B cell (primary cell): ENCODE results near the gene C3AR1. TPM values are rescaled to one million over a fixed set of nuclear protein-coding genes. Genes with fewer than 3 reads are reported as not detected.

Source experiments
- ATAC-seq: fragments of 200-7000 bp; cut with Tn5 transposase; one replicate; pipeline ENCODE4 v1.10.0; 2021; ENCODE audit warnings: low read depth, mild to moderate bottlenecking, moderate number of reproducible peaks, moderate library complexity
- CTCF ChIA-PET: fragments of 350-600 bp; sonication (Branson Sonifier 250); formaldehyde crosslinking; loops from one replicate; lab custom pipeline; 2021; ENCODE audit warnings: antibody characterized with exemption, inconsistent platforms; lab: Charles Lee
- POLR2A ChIA-PET: fragments of 350-600 bp; sonication (Branson Sonifier 250); formaldehyde crosslinking; loops from one replicate; lab custom pipeline; 2021; ENCODE audit warnings: antibody characterized with exemption; lab: Charles Lee
- DNase-seq: peaks from one replicate; pipeline ENCODE4 v3.0.0; 2013
- H2AFZ ChIP-seq: 2 replicates; pipeline ENCODE4 v1.6.1; 2012; ENCODE audit warnings: mild to moderate bottlenecking, low read depth, low read length; ENCODE audit not compliant: insufficient read depth, poor library complexity, severe bottlenecking
- H3K27ac ChIP-seq, 2 donors: 1 replicate in 1 of 2; 2 replicates in 1 of 2; pipeline ENCODE4 v1.5.1; 2012 to 2013; ENCODE audit warnings: low read length in 2 of 2, mild to moderate bottlenecking in 2 of 2, moderate library complexity in 1 of 2
- H3K27me3 ChIP-seq, 4 experiments: fragments of 200-600 bp in 1 of 4; sonication (generic) in 1 of 4; replicated peaks in 1 of 4; 1 replicate in 2 of 4; 2 replicates in 2 of 4; pipeline versions ENCODE4 v1.6.1 to v1.7.0; 2013 to 2016; ENCODE audit warnings: low read length in 3 of 4, mild to moderate bottlenecking in 2 of 4, mixed read lengths in 1 of 4, moderate library complexity in 1 of 4; ENCODE audit not compliant: insufficient read depth in 4 of 4, control insufficient read depth in 3 of 4; ENCODE audit errors: control extremely low read depth in 1 of 4
- H3K36me3 ChIP-seq, 2 experiments: replicated peaks in 1 of 2; 1 replicate in 1 of 2; 2 replicates in 1 of 2; pipeline versions ENCODE4 v1.6.1 to v1.7.1; 2013; ENCODE audit warnings: low read length in 1 of 2; ENCODE audit not compliant: insufficient read depth in 2 of 2, control insufficient read depth in 1 of 2; ENCODE audit errors: control extremely low read depth in 1 of 2, extremely low read depth in 1 of 2
- H3K4me1 ChIP-seq, 2 donors: fragments of 200-600 bp in 1 of 2; sonication (generic) in 1 of 2; 1 replicate in 1 of 2; 2 replicates in 1 of 2; pipeline versions ENCODE4 v1.5.1 to v1.6.1; 2013 to 2017; ENCODE audit warnings: low read length in 2 of 2; ENCODE audit not compliant: control insufficient read depth in 2 of 2, insufficient read depth in 2 of 2
- H3K4me2 ChIP-seq: replicated peaks from 2 replicates; pipeline ENCODE3; 2012; ENCODE audit warnings: mild to moderate bottlenecking, low read depth, low read length; ENCODE audit not compliant: poor library complexity, severe bottlenecking
- H3K4me3 ChIP-seq, 5 experiments: fragments of 200-600 bp in 1 of 5; sonication (generic) in 1 of 5; 1 replicate in 3 of 5; 2 replicates in 2 of 5; pipeline versions ENCODE4 v1.5.1 to v1.7.0; 2011 to 2016; ENCODE audit warnings: low read length in 4 of 5, mild to moderate bottlenecking in 4 of 5, low read depth in 2 of 5, control low read depth in 1 of 5, moderate library complexity in 1 of 5; ENCODE audit not compliant: insufficient read depth in 1 of 5; ENCODE audit errors: control extremely low read depth in 1 of 5, extremely low read depth in 1 of 5
- H3K79me2 ChIP-seq: fragments of 200-600 bp; sonication (generic); one replicate; pipeline ENCODE4 v1.6.0; 2016; ENCODE audit warnings: low read length; ENCODE audit not compliant: control insufficient read depth, insufficient read depth
- H3K9ac ChIP-seq: fragments of 200-600 bp; sonication (generic); 2 replicates; pipeline ENCODE4 v1.6.1; 2017; ENCODE audit warnings: mild to moderate bottlenecking, low read length, moderate library complexity
- H3K9me3 ChIP-seq, 3 donors: one replicate each; pipeline versions ENCODE4 v1.6.1 to v1.7.1; 2013; ENCODE audit warnings: low read length in 2 of 3; ENCODE audit not compliant: control insufficient read depth in 2 of 3, insufficient read depth in 1 of 3; ENCODE audit errors: control extremely low read depth in 1 of 3
- H4K20me1 ChIP-seq: 2 replicates; pipeline ENCODE4 v1.6.0; 2012; ENCODE audit warnings: mild to moderate bottlenecking, low read length; ENCODE audit not compliant: insufficient read depth, control insufficient read depth, poor library complexity, severe bottlenecking
- H3K27ac Mint-ChIP-seq: one replicate; pipeline ENCODE4 v1.8.0; 2021; ENCODE audit warnings: mixed read lengths
- H3K27me3 Mint-ChIP-seq: one replicate; pipeline ENCODE4 v1.8.0; 2021; ENCODE audit warnings: mixed read lengths
- H3K4me1 Mint-ChIP-seq: one replicate; pipeline ENCODE4 v1.8.0; 2021; ENCODE audit warnings: mixed read lengths
- H3K4me3 Mint-ChIP-seq: one replicate; pipeline ENCODE4 v1.8.0; 2021; ENCODE audit warnings: mixed read lengths
- H3K9me3 Mint-ChIP-seq: one replicate; pipeline ENCODE4 v1.8.0; 2022; ENCODE audit warnings: mixed read lengths; ENCODE audit not compliant: insufficient read depth
- EZH2 ChIP-seq: IDR thresholded peaks from 2 replicates; pipeline ENCODE4 v1.6.1; 2012; ENCODE audit warnings: borderline replicate concordance, low read depth, mild to moderate bottlenecking, moderate library complexity, low read length; ENCODE audit not compliant: insufficient read depth, poor library complexity, severe bottlenecking
- WGBS: methylation state at CpG from one replicate; pipeline ENCODE4 v1.1.5; 2013; ENCODE audit warnings: missing lambda C conversion rate; ENCODE audit not compliant: insufficient coverage; 5-methylcytosine and 5-hydroxymethylcytosine counted together
- intact Hi-C: fragments of 100-400 bp; cut with micrococcal nuclease; formaldehyde crosslinking; loops from one replicate; pipeline ENCODE4 v1.10.0; 2022
- polyA plus RNA-seq: library from polyadenylated mRNA; depleted of rRNA; stranded (reverse); fragments of >200 nt; gene quantifications from 2 replicates; pipeline ENCODE4 v1.2.3, GENCODE V29; 2012
- total RNA-seq, 2 donors: library from RNA; stranded (reverse); fragments of 120-200 nt in 1 of 2; gene quantifications; 1 replicate in 1 of 2; 2 replicates in 1 of 2; pipeline versions ENCODE4 v1.2.3 to v1.2.4, GENCODE V29; 2013 to 2022
- TF ChIP-seq, protein P1 (sequence below): fragments of 200-600 bp; IDR thresholded peaks from one replicate; pipeline ENCODE4 v1.8.0; 2022; ENCODE audit warnings: antibody characterized with exemption, mild to moderate bottlenecking

C3AR1 gene
- total and polyA plus RNA-seq, 2 donors (not counting 1 experiment from before 2014, with no cell fraction given) = 0.13 to 0.64 TPM

DNA sequence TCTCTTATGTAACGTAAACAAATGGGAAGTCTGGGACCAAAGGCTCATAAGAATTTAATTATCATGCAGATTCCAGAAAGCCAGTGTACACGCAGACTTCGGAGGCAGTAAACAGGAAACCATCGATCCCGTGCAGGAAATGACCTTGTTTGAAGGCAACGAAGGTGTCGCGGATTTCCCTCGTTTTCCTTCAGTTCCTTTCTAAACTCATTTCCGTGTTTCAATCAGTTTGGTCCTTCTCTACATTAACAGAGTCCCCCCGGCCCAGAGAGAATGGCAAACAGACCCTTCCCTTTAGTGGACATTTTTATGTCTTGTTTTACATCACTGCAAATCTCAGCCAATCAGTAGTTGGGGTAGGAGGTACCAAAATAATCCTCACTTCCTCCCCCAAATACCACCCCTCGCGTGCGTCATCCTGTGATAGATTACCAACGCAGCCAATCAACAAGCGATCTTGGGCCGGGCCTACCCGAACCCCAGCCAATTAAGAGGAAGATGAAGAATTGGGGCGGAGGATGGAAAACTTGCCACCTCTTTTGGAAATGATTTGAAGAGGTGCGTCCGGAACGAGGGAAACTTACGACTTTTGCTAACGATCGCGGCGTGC lies 39.8 kb downstream of the C3AR1 start:
- TF ChIP-seq, protein P1, sequence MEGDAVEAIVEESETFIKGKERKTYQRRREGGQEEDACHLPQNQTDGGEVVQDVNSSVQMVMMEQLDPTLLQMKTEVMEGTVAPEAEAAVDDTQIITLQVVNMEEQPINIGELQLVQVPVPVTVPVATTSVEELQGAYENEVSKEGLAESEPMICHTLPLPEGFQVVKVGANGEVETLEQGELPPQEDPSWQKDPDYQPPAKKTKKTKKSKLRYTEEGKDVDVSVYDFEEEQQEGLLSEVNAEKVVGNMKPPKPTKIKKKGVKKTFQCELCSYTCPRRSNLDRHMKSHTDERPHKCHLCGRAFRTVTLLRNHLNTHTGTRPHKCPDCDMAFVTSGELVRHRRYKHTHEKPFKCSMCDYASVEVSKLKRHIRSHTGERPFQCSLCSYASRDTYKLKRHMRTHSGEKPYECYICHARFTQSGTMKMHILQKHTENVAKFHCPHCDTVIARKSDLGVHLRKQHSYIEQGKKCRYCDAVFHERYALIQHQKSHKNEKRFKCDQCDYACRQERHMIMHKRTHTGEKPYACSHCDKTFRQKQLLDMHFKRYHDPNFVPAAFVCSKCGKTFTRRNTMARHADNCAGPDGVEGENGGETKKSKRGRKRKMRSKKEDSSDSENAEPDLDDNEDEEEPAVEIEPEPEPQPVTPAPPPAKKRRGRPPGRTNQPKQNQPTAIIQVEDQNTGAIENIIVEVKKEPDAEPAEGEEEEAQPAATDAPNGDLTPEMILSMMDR = no peak
- no peak for TF ChIP-seq EZH2
- intact Hi-C loops = loop anchor here (1.0 to 2.0 kb wide), 6 partner anchors 9 to 896 kb away; partner anchors contain the start of gene CLSTN3
- Mint-ChIP-seq H3K9me3 (no peaks in the 10 kb centered on the region), H3K27me3 (no peaks in the 10 kb centered on the region), H3K4me3 (peak overlapping the region; percentile 97), H3K4me1 (peaks cover 11% of the 10 kb centered on the region), H3K27ac (peak overlapping the region; percentile 100)
- POLR2A ChIA-PET = interaction anchor here (0.9 to 2.2 kb wide), 4 partner anchors 10 to 94 kb away, joined by 3 to 15 read pairs (median 6); no protein-coding TSS in a partner anchor
- Histone ChIP-seq H4K20me1 (no peaks in the 10 kb centered on the region), H3K9me3 (no peaks in the 10 kb centered on the region), H3K4me1 (peaks cover 4 to 8% of the 10 kb centered on the region in 2 donors), H3K36me3 (no peaks in the 10 kb centered on the region), H2AFZ (peak overlapping the region; percentile 80), H3K9ac (peak overlapping the region; percentile 100), H3K27me3 (no peaks in the 10 kb centered on the region), H3K4me3 (peak overlapping the region; percentile 92 to 99 (median 98)), H3K27ac (peak overlapping the region; percentile 99 to 100), H3K4me2 (peak overlapping the region; percentile 76), H3K79me2 (no peaks in the 10 kb centered on the region)
- CTCF ChIA-PET = interaction anchor here (1.0 to 2.4 kb wide), 4 partner anchors 11 to 65 kb away, joined by 3 to 12 read pairs (median 8); no protein-coding TSS in a partner anchor
- WGBS = 0% methylated on average over 19 of the region's 27 CpGs
- ATAC-seq (peak; percentile 95), DNase-seq (peak; percentile 98)
